ENCODE data around the gene TSPAN33.

TSPAN33 gene

GRCh38 chr7:129203050-129203741 is 58.7 kb downstream of the TSPAN33 start:
- Mint-ChIP-seq H3K27me3 (ENCODE audit: low read depth, poor library complexity) (no peaks in the 10 kb centered on the region), H3K4me1 (no peaks in the 10 kb centered on the region), H3K4me3 (no peak overlapping the region), H3K27ac (peak overlapping the region; percentile 68), H3K9me3 (peaks cover 3% of the 10 kb centered on the region), H3K36me3 (ENCODE audit: low read depth) (peaks cover 62% of the 10 kb centered on the region)
- no peak for TF ChIP-seq CTCF (IDR thresholded peaks at IDR 0.05)
- DNase-seq: no peak

GRCh38 chr7:129205126-129205818 is 60.8 kb downstream of the TSPAN33 start:
- no peak overlapping the region for H3K4me3 Mint-ChIP-seq
- H3K27ac Mint-ChIP-seq: peak overlapping the region; percentile 90
- TF ChIP-seq CTCF (IDR thresholded peaks at IDR 0.05): no peak
- DNase-seq: no peak
- H3K27me3 Mint-ChIP-seq (ENCODE audit: low read depth, poor library complexity): no peaks in the 10 kb centered on the region
- no peaks in the 10 kb centered on the region for H3K9me3 Mint-ChIP-seq
- no peaks in the 10 kb centered on the region for H3K4me1 Mint-ChIP-seq
- peaks cover 50% of the 10 kb centered on the region for H3K36me3 Mint-ChIP-seq (ENCODE audit: low read depth)

- no peak for TF ChIP-seq CTCF (IDR thresholded peaks at IDR 0.05)
- H3K27ac Mint-ChIP-seq: no peak overlapping the region
- peaks cover under 1% of the 10 kb centered on the region for H3K4me1 Mint-ChIP-seq
- no peak for DNase-seq
- H3K4me3 Mint-ChIP-seq: no peak overlapping the region
- no peaks in the 10 kb centered on the region for H3K9me3 Mint-ChIP-seq
- peaks cover 56% of the 10 kb centered on the region for H3K36me3 Mint-ChIP-seq (ENCODE audit: low read depth)
- H3K27me3 Mint-ChIP-seq (ENCODE audit: low read depth, poor library complexity): no peaks in the 10 kb centered on the region
Observed at GRCh38 chr7:129205987-129206785, 61.7 kb downstream of the TSPAN33 start.

DNA sequence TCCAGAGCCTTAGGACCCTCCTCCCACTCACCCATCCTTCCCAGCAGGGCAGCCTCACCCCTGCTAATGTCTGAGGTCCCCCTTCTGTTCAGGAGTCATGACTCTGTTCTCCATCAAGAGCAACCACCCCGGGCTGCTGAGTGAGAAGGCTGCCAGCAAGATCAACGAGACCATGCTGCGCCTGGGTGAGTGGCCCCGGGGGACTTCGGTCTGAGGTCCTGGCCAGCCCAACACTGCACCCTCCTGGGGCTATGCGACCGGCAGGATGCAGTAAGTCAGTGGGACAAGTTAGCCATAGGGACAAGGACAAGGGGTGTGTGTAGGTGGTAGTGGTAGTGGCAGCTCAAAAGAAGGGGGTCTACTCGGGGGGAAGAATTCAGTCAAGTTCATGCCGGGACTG is 64.2 kb downstream of the TSPAN33 start:
- no peak overlapping the region for H3K4me3 Mint-ChIP-seq
- no peaks in the 10 kb centered on the region for H3K27me3 Mint-ChIP-seq (ENCODE audit: low read depth, poor library complexity)
- H3K4me1 Mint-ChIP-seq: peaks cover 4% of the 10 kb centered on the region
- no peaks in the 10 kb centered on the region for H3K9me3 Mint-ChIP-seq
- TF ChIP-seq CTCF (IDR thresholded peaks at IDR 0.05): no peak
- H3K36me3 Mint-ChIP-seq (ENCODE audit: low read depth): peaks cover 49% of the 10 kb centered on the region
- H3K27ac Mint-ChIP-seq: no peak overlapping the region
- DNase-seq: no peak

DNA sequence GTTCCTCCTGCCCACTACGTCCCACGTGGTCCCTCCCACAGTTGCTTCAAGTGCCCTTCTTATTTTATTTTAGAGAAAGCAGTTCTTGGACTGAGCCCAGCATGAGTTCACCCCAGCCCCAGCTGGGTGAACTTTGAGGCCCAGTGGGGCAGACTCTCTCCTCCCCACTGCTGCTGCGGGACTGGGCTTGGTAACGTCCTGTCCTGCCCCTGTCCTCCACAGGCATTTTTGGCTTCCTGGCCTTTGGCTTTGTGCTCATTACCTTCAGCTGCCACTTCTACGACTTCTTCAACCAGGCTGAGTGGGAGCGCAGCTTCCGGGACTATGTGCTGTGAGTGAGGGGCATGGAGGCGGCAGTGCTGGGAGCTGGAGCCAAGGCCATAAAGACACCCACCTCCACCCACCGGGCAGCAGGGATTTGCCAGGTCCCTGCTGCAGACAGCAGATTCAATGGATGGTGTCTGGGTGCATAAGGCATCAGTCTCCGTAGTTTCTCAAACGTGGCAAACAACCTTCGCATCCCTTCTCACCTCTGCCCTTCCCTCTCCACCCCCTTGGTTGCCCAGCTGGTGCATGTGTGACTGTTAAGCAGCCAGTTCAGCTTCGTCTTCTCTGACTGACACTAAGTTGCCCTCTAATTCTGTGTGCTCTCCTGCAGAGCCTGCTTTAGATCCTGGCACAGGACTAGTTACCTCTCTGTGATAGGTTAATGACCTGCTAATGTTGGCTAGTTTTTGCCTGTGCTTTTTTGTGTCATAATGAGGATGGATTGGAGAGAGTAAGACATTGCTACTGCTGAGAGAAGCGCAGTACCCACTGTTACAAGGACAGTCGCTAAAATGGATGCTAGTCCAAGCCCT is 64.8 kb downstream of the TSPAN33 start:
- H3K4me3 Mint-ChIP-seq: no peak overlapping the region
- peaks cover 53% of the 10 kb centered on the region for H3K36me3 Mint-ChIP-seq (ENCODE audit: low read depth)
- no peaks in the 10 kb centered on the region for H3K27me3 Mint-ChIP-seq (ENCODE audit: low read depth, poor library complexity)
- peaks cover 8% of the 10 kb centered on the region for H3K4me1 Mint-ChIP-seq
- H3K27ac Mint-ChIP-seq: no peak overlapping the region
- peaks cover 5% of the 10 kb centered on the region for H3K9me3 Mint-ChIP-seq
- DNase-seq: no peak
- TF ChIP-seq CTCF (IDR thresholded peaks at IDR 0.05): no peak
